ENCODE measurements around the gene ASMTL. TPM values are rescaled to one million over a fixed set of nuclear protein-coding genes. Genes with fewer than 3 reads are reported as not detected.

The ASMTL gene
- total RNA-seq, 1 donor from 2014 or later, result 46.1 TPM

- H3F3A ChIP-seq (ENCODE audit: low read depth), result peaks cover 21% of the 10 kb centered on the region
- Mint-ChIP-seq H3K4me3 (no peak overlapping the region), H3K27me3 (ENCODE audit: insufficient read depth, low read depth) (peaks cover 6% of the 10 kb centered on the region), H3K9me3 (peaks cover 27% of the 10 kb centered on the region), H3K36me3 (peaks cover 37% of the 10 kb centered on the region), H3K4me1 (no peaks in the 10 kb centered on the region), H3K27ac (peak overlapping the region; percentile 14)
- TF ChIP-seq EZH2phosphoT487 (IDR thresholded peaks at IDR 0.05) (no peak), EZH2 (IDR thresholded peaks at IDR 0.05) (no peak)
- TF ChIP-seq, protein P1, sequence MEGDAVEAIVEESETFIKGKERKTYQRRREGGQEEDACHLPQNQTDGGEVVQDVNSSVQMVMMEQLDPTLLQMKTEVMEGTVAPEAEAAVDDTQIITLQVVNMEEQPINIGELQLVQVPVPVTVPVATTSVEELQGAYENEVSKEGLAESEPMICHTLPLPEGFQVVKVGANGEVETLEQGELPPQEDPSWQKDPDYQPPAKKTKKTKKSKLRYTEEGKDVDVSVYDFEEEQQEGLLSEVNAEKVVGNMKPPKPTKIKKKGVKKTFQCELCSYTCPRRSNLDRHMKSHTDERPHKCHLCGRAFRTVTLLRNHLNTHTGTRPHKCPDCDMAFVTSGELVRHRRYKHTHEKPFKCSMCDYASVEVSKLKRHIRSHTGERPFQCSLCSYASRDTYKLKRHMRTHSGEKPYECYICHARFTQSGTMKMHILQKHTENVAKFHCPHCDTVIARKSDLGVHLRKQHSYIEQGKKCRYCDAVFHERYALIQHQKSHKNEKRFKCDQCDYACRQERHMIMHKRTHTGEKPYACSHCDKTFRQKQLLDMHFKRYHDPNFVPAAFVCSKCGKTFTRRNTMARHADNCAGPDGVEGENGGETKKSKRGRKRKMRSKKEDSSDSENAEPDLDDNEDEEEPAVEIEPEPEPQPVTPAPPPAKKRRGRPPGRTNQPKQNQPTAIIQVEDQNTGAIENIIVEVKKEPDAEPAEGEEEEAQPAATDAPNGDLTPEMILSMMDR (IDR thresholded peaks at IDR 0.05), result no peak
- no peak for DNase-seq (ENCODE audit: low spot score)
- no peaks in the 10 kb centered on the region for H4K20me1 ChIP-seq (ENCODE audit: low read depth)
- H3K9ac ChIP-seq, result no peak overlapping the region
- no peaks in the 10 kb centered on the region for H3K9me3 ChIP-seq (ENCODE audit: low read depth)
- H3K36me3 ChIP-seq, result peaks cover 13% of the 10 kb centered on the region
- no peaks in the 10 kb centered on the region for H3K79me2 ChIP-seq (ENCODE audit: low read depth)
- peaks cover 5% of the 10 kb centered on the region for H3K4me1 ChIP-seq
- H3K4me2 ChIP-seq, result no peak overlapping the region
- no peak overlapping the region for H3K4me3 ChIP-seq
- H2AFZ ChIP-seq (replicated peaks), result no peak overlapping the region
- peak overlapping the region; percentile 85 for H3K27ac ChIP-seq
- H3K27me3 ChIP-seq, result no peaks in the 10 kb centered on the region
Observed at GRCh38 chrX:1419545-1420355, 33.0 kb downstream of the ASMTL start.

DNA sequence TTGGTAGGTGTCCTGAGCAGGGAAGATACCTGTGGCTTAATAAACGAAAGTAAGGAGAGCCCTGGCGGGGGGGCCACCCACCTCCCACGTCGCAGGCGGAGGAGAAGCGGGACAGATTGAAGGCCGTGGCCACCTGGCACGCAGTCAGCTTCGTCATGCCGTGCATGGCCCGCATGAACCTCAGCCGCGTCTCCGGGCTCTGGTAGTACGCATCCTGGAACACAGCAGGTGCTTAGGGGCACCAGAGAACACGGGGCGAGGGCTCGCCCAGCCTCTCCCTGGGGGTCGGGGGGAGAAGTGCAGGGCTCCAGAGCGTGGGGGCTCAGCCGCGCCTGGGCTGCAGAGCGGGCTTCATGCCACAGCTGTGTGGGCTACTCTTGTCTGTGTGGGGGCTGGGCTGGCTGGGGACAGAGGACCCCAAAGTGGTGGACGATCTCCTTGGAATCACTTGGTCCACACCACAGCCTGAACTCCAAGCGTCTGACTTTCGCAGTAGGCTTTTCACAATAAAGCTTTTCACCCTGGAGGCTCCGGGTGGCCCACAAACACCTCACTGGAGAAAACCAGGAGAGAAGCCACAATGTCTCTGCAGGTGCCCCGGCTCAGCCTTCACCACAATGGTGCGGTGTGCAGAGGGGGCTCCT, 33.7 kb downstream of the ASMTL start:
- peaks cover 5% of the 10 kb centered on the region for H3K4me1 ChIP-seq
- H3K27me3 ChIP-seq, result no peaks in the 10 kb centered on the region
- H3K4me1 Mint-ChIP-seq, result no peaks in the 10 kb centered on the region
- no peak for TF ChIP-seq EZH2 (IDR thresholded peaks at IDR 0.05)
- TF ChIP-seq, protein P1 (IDR thresholded peaks at IDR 0.05), result no peak
- TF ChIP-seq EZH2phosphoT487 (IDR thresholded peaks at IDR 0.05), result no peak
- no peak overlapping the region for H3K4me3 ChIP-seq
- DNase-seq (ENCODE audit: low spot score), result no peak
- H3K27ac ChIP-seq, result peak overlapping the region; percentile 85
- H4K20me1 ChIP-seq (ENCODE audit: low read depth), result no peaks in the 10 kb centered on the region
- H3K36me3 ChIP-seq, result peaks cover 13% of the 10 kb centered on the region
- peaks cover 21% of the 10 kb centered on the region for H3F3A ChIP-seq (ENCODE audit: low read depth)
- no peaks in the 10 kb centered on the region for H3K9me3 ChIP-seq (ENCODE audit: low read depth)
- H3K4me2 ChIP-seq, result no peak overlapping the region
- H3K9me3 Mint-ChIP-seq, result peaks cover 22% of the 10 kb centered on the region
- H3K9ac ChIP-seq, result no peak overlapping the region
- no peak overlapping the region for H2AFZ ChIP-seq (replicated peaks)
- H3K36me3 Mint-ChIP-seq, result peaks cover 34% of the 10 kb centered on the region
- H3K27ac Mint-ChIP-seq, result no peak overlapping the region
- peaks cover 6% of the 10 kb centered on the region for H3K27me3 Mint-ChIP-seq (ENCODE audit: insufficient read depth, low read depth)
- no peaks in the 10 kb centered on the region for H3K79me2 ChIP-seq (ENCODE audit: low read depth)
- H3K4me3 Mint-ChIP-seq, result no peak overlapping the region

- Histone ChIP-seq H3K27me3 (no peaks in the 10 kb centered on the region), H3K4me1 (peaks cover 5% of the 10 kb centered on the region), H3K27ac (no peak overlapping the region), H2AFZ (replicated peaks) (no peak overlapping the region), H3K36me3 (peaks cover 13% of the 10 kb centered on the region), H3K4me2 (no peak overlapping the region), H3K79me2 (ENCODE audit: low read depth) (no peaks in the 10 kb centered on the region), H3K9ac (no peak overlapping the region), H3F3A (ENCODE audit: low read depth) (peaks cover 21% of the 10 kb centered on the region), H3K9me3 (ENCODE audit: low read depth) (no peaks in the 10 kb centered on the region), H3K4me3 (no peak overlapping the region), H4K20me1 (ENCODE audit: low read depth) (no peaks in the 10 kb centered on the region)
- peaks cover 14% of the 10 kb centered on the region for H3K9me3 Mint-ChIP-seq
- no peaks in the 10 kb centered on the region for H3K4me1 Mint-ChIP-seq
- DNase-seq (ENCODE audit: low spot score), result no peak
- no peak overlapping the region for H3K27ac Mint-ChIP-seq
- peaks cover 6% of the 10 kb centered on the region for H3K27me3 Mint-ChIP-seq (ENCODE audit: insufficient read depth, low read depth)
- H3K4me3 Mint-ChIP-seq, result no peak overlapping the region
- H3K36me3 Mint-ChIP-seq, result peaks cover 29% of the 10 kb centered on the region
- TF ChIP-seq EZH2 (IDR thresholded peaks at IDR 0.05) (no peak), EZH2phosphoT487 (IDR thresholded peaks at IDR 0.05) (no peak)
- TF ChIP-seq, protein P1 (IDR thresholded peaks at IDR 0.05), result no peak
Observed at GRCh38 chrX:1417921-1418771, 34.6 kb downstream of the ASMTL start.
